GM19438 (cell line): ENCODE data around the gene FBXO30.

Source experiments
- ATAC-seq: cut with Tn5 transposase; IDR thresholded peaks from one replicate; pipeline ENCODE4 v1.9.1; 2021; ENCODE audit warnings: low read depth; ENCODE audit not compliant: unreplicated experiment

The FBXO30 gene

GRCh38 chr6:145822456-145822855 lies 7.9 kb upstream of the FBXO30 start:
- ATAC-seq, result no peak

DNA sequence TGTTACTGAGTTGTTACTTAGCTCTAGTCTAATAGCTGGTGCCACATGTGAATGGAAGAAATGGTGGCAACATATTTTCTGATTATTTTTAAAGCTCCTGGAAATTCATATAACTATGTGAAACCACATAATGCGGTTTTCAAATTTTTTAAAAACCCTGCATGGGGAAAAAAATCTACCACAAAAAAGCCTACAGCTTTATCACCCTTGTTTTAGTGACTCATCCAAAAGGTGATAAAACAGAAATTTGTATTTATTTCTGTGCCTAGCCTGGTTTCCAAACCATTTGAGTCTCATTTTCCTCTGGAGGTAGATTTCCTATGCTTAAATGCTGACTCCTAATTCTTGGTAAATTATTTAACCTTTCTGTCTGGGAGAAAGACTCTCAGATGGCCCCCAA lies 5.4 kb upstream of the FBXO30 start:
- ATAC-seq, result no peak

- no peak for ATAC-seq
Measured at GRCh38 chr6:145818796-145819195, 4.2 kb upstream of the FBXO30 start.

GRCh38 chr6:145816392-145816791 lies 1.8 kb upstream of the FBXO30 start:
- ATAC-seq, result no peak

- peak; percentile 27 for ATAC-seq
Measured at GRCh38 chr6:145815309-145816274, 997 bp upstream of the FBXO30 start.

- peak; percentile 23 for ATAC-seq
Measured at GRCh38 chr6:145814035-145814500, 527 bp downstream of the FBXO30 start.

DNA sequence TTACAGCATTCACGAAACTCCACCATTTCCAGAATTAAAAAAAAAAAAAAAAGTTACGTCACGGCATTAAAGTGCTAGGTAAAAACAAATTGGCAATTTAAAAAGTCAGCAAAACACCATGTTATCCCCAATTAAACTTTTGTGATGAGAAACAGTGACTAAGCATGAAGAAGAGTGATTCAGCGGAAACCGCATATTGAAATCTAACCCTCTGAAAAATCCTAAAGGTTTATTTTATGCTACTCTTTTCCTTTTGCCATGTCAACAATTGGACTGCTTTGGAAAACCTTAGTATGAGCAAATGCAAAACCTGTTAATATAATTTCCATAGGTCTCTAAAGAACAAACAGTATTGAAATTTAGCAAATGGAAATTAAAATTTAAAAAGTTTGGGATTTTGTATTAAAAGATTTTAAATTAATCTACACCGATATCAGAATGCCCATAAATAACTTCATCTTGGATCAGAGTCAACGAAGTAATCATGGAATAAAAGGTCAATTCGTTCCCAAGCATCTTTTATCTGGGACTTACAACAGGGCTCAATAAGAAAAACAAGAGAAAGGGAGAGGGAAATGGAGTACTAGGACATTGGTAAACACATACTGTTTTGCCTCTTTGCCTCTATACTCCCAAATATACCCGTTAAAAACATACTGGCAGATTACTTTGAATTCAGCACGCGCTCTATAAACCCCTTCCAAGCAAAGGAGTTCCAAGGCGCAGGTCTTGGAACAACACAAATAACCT lies 1.1 kb downstream of the FBXO30 start:
- ATAC-seq, result no peak

- ATAC-seq, result no peak
Measured at GRCh38 chr6:145811741-145812140, 2.9 kb downstream of the FBXO30 start.

- no peak for ATAC-seq
Measured at GRCh38 chr6:145809785-145810184, 4.8 kb downstream of the FBXO30 start.

DNA sequence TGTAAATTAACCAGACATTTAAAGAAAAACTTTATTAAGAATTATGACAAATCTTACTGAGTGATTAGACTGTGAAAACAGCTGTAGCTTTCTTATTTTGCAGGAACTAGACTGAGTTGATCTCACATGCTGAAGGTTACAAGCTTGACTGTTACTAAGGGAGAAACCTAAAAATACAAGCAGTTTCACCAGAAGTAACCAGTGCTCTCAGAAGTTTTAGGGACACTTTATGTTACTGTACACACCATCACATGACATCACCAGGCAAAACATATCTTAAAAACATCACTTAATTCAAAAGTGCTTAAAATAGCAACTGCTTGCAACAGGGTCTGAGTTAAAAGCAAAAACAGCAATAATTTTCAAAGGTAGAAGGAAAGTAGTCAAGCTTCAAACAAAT lies 5.4 kb downstream of the FBXO30 start:
- peak; percentile 66 for ATAC-seq

GRCh38 chr6:145808239-145808638 lies 6.4 kb downstream of the FBXO30 start:
- no peak for ATAC-seq

DNA sequence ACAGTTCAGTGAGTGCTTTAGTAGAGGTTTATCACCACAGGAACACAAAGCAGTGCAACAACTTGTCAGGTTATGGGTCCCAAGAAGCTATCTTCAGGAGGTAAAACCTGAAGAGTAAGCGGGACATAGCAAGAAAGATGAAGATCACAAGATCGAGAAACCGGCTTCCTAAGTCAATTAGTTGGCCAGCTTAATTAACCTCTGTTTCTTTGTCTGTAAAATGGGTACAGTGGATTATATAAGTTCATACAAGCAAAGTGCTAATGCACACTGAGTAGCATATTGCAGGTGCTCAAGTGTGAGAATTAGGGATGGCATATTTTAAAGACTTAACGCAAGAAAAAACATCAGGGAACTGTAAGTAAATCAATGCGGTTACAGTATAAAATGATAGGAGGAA lies 12.5 kb downstream of the FBXO30 start:
- ATAC-seq, result no peak

DNA sequence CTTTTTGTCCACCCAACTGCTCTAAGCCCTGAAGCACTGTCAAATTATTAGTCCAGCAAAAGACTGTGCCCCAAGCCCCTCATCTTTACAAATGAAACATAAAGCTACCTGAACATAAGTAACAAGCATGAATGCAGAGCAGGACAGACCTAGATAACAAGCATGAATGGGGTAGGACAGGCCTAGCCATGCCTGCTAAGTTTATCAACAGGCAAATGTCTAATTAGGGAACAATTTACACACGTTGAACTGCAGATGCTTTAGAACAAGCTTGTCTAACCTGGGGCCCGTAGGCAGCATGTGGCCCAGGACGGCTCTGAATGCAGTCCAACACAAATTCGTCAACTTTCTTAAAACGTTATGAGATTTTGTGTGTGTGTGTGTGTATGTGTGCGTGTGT lies 13.6 kb downstream of the FBXO30 start:
- no peak for ATAC-seq

DNA sequence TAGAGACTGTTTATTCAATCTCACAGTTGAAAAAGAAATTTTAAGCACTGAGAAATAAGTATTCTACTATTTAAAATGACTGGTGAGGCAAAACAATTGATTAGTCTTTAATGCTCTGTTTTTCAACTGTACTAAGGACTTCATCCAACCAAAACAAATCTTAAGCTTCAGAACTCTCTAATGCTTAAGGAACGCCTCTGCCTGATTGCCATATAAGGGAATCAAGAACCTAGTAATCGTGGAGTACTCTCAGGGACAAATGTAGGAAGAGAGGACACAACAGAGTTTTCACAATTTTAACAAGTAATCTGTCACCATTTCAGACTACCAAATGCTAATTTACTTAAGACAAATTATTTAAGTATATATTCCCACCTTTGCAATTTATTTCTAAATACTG lies 16.1 kb downstream of the FBXO30 start:
- ATAC-seq, result no peak

GRCh38 chr6:145789443-145789842 lies 25.2 kb downstream of the FBXO30 start:
- ATAC-seq, result no peak

GRCh38 chr6:145787688-145788087 lies 26.9 kb downstream of the FBXO30 start:
- no peak for ATAC-seq

GRCh38 chr6:145784683-145785082 lies 29.9 kb downstream of the FBXO30 start:
- ATAC-seq, result peak; percentile 90

- ATAC-seq, result no peak
Measured at GRCh38 chr6:145783796-145784195, 30.8 kb downstream of the FBXO30 start.

- ATAC-seq, result no peak
Measured at GRCh38 chr6:145772846-145773245, 41.7 kb downstream of the FBXO30 start.

DNA sequence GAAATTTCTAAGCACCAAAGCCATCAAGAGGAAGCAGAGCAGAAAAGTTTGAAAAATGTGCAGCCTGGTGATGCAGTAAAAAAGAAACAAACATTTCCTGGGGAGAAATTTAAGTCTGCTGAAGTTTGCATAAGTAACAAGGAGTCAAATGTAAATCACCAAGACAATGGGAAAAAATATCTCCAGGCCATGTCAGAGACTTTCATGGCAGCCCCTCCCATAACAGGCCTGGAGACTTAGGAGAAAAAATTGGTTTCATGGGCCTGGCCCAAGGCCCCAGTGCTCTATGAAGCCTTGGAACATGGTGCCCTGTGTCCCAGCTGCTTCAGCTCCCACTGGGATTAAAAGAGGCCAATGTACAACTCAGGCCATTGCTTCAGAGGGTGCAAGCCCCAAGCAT lies 49.1 kb downstream of the FBXO30 start:
- no peak for ATAC-seq

- no peak for ATAC-seq
Measured at GRCh38 chr6:145763742-145764141, 50.9 kb downstream of the FBXO30 start.

- ATAC-seq, result peak; percentile 67
Measured at GRCh38 chr6:145761584-145761983, 53.0 kb downstream of the FBXO30 start.
